ENCODE results near the gene TMEM250.

DNA sequence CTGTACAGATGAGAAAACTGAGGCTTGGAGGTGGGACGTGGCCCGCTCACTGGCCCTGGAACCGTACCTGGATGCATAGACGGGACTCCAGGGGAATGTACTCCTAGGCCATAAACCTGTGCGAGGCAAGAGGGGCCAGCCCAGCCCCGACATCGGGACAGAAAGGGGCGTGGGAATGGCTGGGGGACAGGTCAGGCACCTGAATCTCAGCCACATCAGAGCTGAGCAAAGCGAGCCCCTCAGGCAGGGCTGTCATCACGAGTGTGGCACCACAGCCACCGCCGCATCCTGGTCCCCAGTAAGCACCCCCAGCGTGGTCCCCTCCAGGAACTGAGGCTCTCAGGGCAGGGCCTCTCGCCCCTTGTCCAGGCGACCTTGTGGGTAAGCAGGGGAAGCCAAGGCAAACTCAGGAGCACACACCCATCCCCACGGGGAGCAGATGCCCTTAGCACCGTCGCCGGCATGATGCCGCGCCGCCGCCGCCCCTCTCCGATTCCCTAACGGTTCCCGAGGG lies 40.1 kb downstream of the TMEM250 start:
- TF ChIP-seq, protein P1, sequence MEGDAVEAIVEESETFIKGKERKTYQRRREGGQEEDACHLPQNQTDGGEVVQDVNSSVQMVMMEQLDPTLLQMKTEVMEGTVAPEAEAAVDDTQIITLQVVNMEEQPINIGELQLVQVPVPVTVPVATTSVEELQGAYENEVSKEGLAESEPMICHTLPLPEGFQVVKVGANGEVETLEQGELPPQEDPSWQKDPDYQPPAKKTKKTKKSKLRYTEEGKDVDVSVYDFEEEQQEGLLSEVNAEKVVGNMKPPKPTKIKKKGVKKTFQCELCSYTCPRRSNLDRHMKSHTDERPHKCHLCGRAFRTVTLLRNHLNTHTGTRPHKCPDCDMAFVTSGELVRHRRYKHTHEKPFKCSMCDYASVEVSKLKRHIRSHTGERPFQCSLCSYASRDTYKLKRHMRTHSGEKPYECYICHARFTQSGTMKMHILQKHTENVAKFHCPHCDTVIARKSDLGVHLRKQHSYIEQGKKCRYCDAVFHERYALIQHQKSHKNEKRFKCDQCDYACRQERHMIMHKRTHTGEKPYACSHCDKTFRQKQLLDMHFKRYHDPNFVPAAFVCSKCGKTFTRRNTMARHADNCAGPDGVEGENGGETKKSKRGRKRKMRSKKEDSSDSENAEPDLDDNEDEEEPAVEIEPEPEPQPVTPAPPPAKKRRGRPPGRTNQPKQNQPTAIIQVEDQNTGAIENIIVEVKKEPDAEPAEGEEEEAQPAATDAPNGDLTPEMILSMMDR (IDR thresholded peaks at IDR 0.05; ENCODE audit: insufficient read depth, low read depth, low read length), result no peak
- no peak for TF ChIP-seq EZH2 (IDR thresholded peaks at IDR 0.05; ENCODE audit: insufficient read depth, low read length)

Data from astrocyte (in vitro differentiated cells and primary cell).